ENCODE results near the gene DNAH12. TPM values are rescaled to one million over a fixed set of nuclear protein-coding genes. Genes with fewer than 3 reads are reported as not detected.

DNAH12 gene
- total and polyA plus RNA-seq, 2 donors (not counting 3 experiments of a cell fraction or from before 2014, with no cell fraction given) = 0.06 to 0.20 TPM

GRCh38 chr3:57592306-57592705, 48.2 kb upstream of the DNAH12 start:
- Histone ChIP-seq H3K4me2 (ENCODE audit: insufficient read depth, low read length) (no peak overlapping the region), H3K4me3 (replicated peaks in 1 of 3; ENCODE audit: insufficient read depth in 1 of 3, low read depth in 1 of 3, low read length in 3 of 3) (no peak overlapping the region), H3K9me3 (replicated peaks; ENCODE audit: control insufficient read depth, insufficient read depth, low read length) (no peaks in the 10 kb centered on the region), H4K20me1 (replicated peaks; ENCODE audit: control insufficient read depth, extremely low read depth, insufficient read depth, low read length) (peaks cover 25% of the 10 kb centered on the region), H2AFZ (ENCODE audit: low read depth, low read length) (no peak overlapping the region), H3K36me3 (ENCODE audit: control insufficient read depth in 2 of 2, extremely low read depth in 1 of 2, insufficient read depth in 2 of 2, low read length in 2 of 2) (no peaks in the 10 kb centered on the region), H3K9ac (replicated peaks; ENCODE audit: extremely low read depth, insufficient read depth, low read length) (no peak overlapping the region), H3K27me3 (ENCODE audit: control insufficient read depth in 2 of 2, insufficient read depth in 2 of 2, low read length in 2 of 2) (no peaks in the 10 kb centered on the region), H3K4me1 (ENCODE audit: control insufficient read depth, extremely low read depth, insufficient read depth, low read length) (peaks cover 20% of the 10 kb centered on the region), H3K9me1 (replicated peaks; ENCODE audit: control insufficient read depth, extremely low read depth, insufficient read depth, low read length) (no peaks in the 10 kb centered on the region), H3K79me2 (ENCODE audit: control insufficient read depth, insufficient read depth, low read length) (peaks cover 97% of the 10 kb centered on the region), H3K27ac (ENCODE audit: insufficient read depth, low read depth, low read length) (no peak overlapping the region)
- DNase-seq (ENCODE audit: low read depth, low spot score) (no peak), FAIRE-seq (no peak)
- ChIA-PET POLR2A (no interaction called here), CTCF (interaction anchor here (1.3 kb wide), 1 partner anchor 194 kb away, joined by 5 read pairs; no protein-coding TSS in a partner anchor)
- dilution Hi-C loops (cut with MboI; ENCODE audit: extremely low pct_ligation_motif_present, low sequenced_read_pairs) (no loop called here), intact Hi-C loops (cut with micrococcal nuclease) (no loop called here)
- TF ChIP-seq POLR2AphosphoS5 (IDR thresholded peaks at IDR 0.05; ENCODE audit: insufficient read depth, low read depth, low read length) = no peak
- TF ChIP-seq GATA2 (IDR thresholded peaks at IDR 0.05; ENCODE audit: insufficient read depth, insufficient read length, low read depth, low read length) = no peak
- no peak for TF ChIP-seq MYC (IDR thresholded peaks at IDR 0.05; ENCODE audit: low read depth, low read length)
- no peak for TF ChIP-seq MAX (IDR thresholded peaks at IDR 0.05; ENCODE audit: insufficient read depth, insufficient read length)
- TF ChIP-seq JUN (IDR thresholded peaks at IDR 0.05; ENCODE audit: borderline replicate concordance, insufficient read depth, insufficient read length, low read depth) = no peak
- no TSS peak for BruUV-seq (replicated peaks)

GRCh38 chr3:57587905-57588304, 43.8 kb upstream of the DNAH12 start:
- no peak for TF ChIP-seq JUN (IDR thresholded peaks at IDR 0.05; ENCODE audit: borderline replicate concordance, insufficient read depth, insufficient read length, low read depth)
- TF ChIP-seq CTCF (IDR thresholded peaks at IDR 0.05; ENCODE audit: extremely low read depth in 1 of 2, insufficient read depth in 1 of 2, low read depth in 1 of 2, low read length in 2 of 2) = no peak
- no peak for TF ChIP-seq GATA2 (IDR thresholded peaks at IDR 0.05; ENCODE audit: insufficient read depth, insufficient read length, low read depth, low read length)
- no peak for TF ChIP-seq POLR2A (IDR thresholded peaks at IDR 0.05; ENCODE audit: low read depth, low read length)
- no peak for TF ChIP-seq FOS (IDR thresholded peaks at IDR 0.05; ENCODE audit: borderline replicate concordance, insufficient read depth, low read length)
- TF ChIP-seq POLR2AphosphoS5 (IDR thresholded peaks at IDR 0.05; ENCODE audit: insufficient read depth, low read depth, low read length) = no peak
- no peak for TF ChIP-seq MYC (IDR thresholded peaks at IDR 0.05; ENCODE audit: low read depth, low read length)
- TF ChIP-seq EZH2 (IDR thresholded peaks at IDR 0.05; ENCODE audit: borderline replicate concordance, low read depth, low read length, severe bottlenecking) = no peak
- TF ChIP-seq MAX (IDR thresholded peaks at IDR 0.05; ENCODE audit: insufficient read depth, insufficient read length) = no peak
- peaks cover 1 to 3% of the 10 kb centered on the region in 2 experiments for H3K36me3 ChIP-seq (ENCODE audit: control insufficient read depth in 2 of 2, extremely low read depth in 1 of 2, insufficient read depth in 2 of 2, low read length in 2 of 2)
- dilution Hi-C loops (cut with MboI; ENCODE audit: extremely low pct_ligation_motif_present, low sequenced_read_pairs) = no loop called here

More at GRCh38 chr3:57587905-57588304, 43.8 kb upstream of the DNAH12 start:
- H3K79me2 ChIP-seq (ENCODE audit: control insufficient read depth, insufficient read depth, low read length) = peaks cover 100% of the 10 kb centered on the region
- no peak overlapping the region for H3K9ac ChIP-seq (replicated peaks; ENCODE audit: extremely low read depth, insufficient read depth, low read length)
- no peaks in the 10 kb centered on the region for H3K27me3 ChIP-seq (ENCODE audit: control insufficient read depth in 2 of 2, insufficient read depth in 2 of 2, low read length in 2 of 2)
- ChIA-PET CTCF (no interaction called here), POLR2A (no interaction called here)
- peaks cover 3% of the 10 kb centered on the region for H3K4me1 ChIP-seq (ENCODE audit: control insufficient read depth, extremely low read depth, insufficient read depth, low read length)
- no peaks in the 10 kb centered on the region for H3K9me1 ChIP-seq (replicated peaks; ENCODE audit: control insufficient read depth, extremely low read depth, insufficient read depth, low read length)
- no TSS peak for BruUV-seq (replicated peaks)
- H4K20me1 ChIP-seq (replicated peaks; ENCODE audit: control insufficient read depth, extremely low read depth, insufficient read depth, low read length) = peaks cover 19% of the 10 kb centered on the region
- DNase-seq (ENCODE audit: low read depth, low spot score) = no peak
- H3K4me3 ChIP-seq (replicated peaks in 1 of 3; ENCODE audit: insufficient read depth in 1 of 3, low read depth in 1 of 3, low read length in 3 of 3) = no peak overlapping the region
- no peaks in the 10 kb centered on the region for H3K9me3 ChIP-seq (replicated peaks; ENCODE audit: control insufficient read depth, insufficient read depth, low read length)
- no peak overlapping the region for H3K27ac ChIP-seq (ENCODE audit: insufficient read depth, low read depth, low read length)
- FAIRE-seq = no peak
- intact Hi-C loops (cut with micrococcal nuclease) = no loop called here
- H2AFZ ChIP-seq (ENCODE audit: low read depth, low read length) = no peak overlapping the region
- no peak overlapping the region for H3K4me2 ChIP-seq (ENCODE audit: insufficient read depth, low read length)
